Activated T-helper 17 cell treated with anti-CD3 and anti-CD28 coated beads, Interleukin-2, amount 50 U/mL, for 72 hours (primary cell): ENCODE measurements around the gene GDF2. TPM values are rescaled to one million over a fixed set of nuclear protein-coding genes. Genes with fewer than 3 reads are reported as not detected.
A peak's percentile ranks its signal among the peaks of the same experiment; 100 is the strongest.

Experiments
- ATAC-seq: fragments of 150-1000 bp; cut with Tn5 transposase; replicated peaks from 2 replicates; pipeline ENCODE4 v1.10.0; 2021; ENCODE audit warnings: mild to moderate bottlenecking, moderate library complexity
- H3K27ac Mint-ChIP-seq: one replicate; pipeline ENCODE4 v1.8.0; 2022; ENCODE audit warnings: mixed read lengths
- H3K27me3 Mint-ChIP-seq: one replicate; pipeline ENCODE4 v1.8.0; 2022; ENCODE audit warnings: mixed read lengths
- H3K36me3 Mint-ChIP-seq: one replicate; pipeline ENCODE4 v1.8.0; 2022; ENCODE audit warnings: low read depth, mild to moderate bottlenecking, mixed read lengths
- H3K4me1 Mint-ChIP-seq: one replicate; pipeline ENCODE4 v1.8.0; 2022; ENCODE audit warnings: mixed read lengths
- H3K4me3 Mint-ChIP-seq: one replicate; pipeline ENCODE4 v1.8.0; 2022; ENCODE audit warnings: mild to moderate bottlenecking, mixed read lengths
- H3K9me3 Mint-ChIP-seq: one replicate; pipeline ENCODE4 v1.8.0; 2022; ENCODE audit warnings: mixed read lengths
- total RNA-seq, 2 donors: library from RNA; stranded (reverse); gene quantifications; one replicate each; pipeline ENCODE4 v1.2.3, GENCODE V29; 2022

GDF2 gene
- total RNA-seq, 2 donors from 2014 or later, result not detected

DNA sequence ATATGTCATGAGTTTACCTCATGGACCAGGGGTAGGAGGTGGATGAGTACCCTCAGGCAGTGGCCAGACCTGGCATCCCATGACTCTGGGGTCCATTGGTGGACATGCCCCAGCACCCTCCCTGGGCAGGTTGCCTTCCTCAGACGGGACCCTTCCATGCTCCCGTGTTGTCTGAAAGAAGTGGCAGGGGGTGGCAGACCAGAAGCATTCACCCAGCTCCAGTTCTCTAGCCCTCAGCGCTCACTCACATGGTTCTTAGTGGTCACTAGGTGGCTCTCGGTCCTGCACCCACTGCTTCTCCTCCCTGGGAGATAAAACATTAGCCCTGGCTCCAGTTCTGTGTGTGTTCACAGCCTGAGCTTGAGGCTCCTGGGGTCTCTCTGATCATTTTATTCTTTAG, 31.9 kb downstream of the GDF2 start:
- H3K9me3 Mint-ChIP-seq, result no peaks in the 10 kb centered on the region
- H3K27me3 Mint-ChIP-seq, result peaks cover under 1% of the 10 kb centered on the region
- H3K36me3 Mint-ChIP-seq, result no peaks in the 10 kb centered on the region
- no peak overlapping the region for H3K4me3 Mint-ChIP-seq
- no peak overlapping the region for H3K27ac Mint-ChIP-seq
- no peak for ATAC-seq
- H3K4me1 Mint-ChIP-seq, result no peaks in the 10 kb centered on the region

DNA sequence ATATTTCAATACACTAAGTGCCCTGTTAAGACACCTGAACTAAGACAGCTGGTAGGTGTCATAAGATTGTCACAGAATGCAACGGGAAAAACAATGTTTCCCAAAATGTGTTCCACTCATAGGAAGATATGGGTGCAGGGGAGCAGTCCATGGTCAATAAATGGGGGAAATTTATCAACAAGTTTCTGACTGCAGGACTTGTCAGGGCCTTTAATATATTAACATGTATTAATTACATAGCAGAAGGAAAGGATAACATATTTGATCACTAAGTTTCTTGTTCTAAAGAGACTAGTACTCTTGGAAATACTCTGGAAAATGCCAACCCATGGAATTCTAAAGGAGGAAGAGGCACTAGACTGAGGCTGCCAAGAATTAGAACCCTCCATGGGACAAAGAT, 32.6 kb downstream of the GDF2 start:
- no peak for ATAC-seq
- Mint-ChIP-seq H3K36me3 (no peaks in the 10 kb centered on the region), H3K4me1 (no peaks in the 10 kb centered on the region), H3K4me3 (no peak overlapping the region), H3K9me3 (no peaks in the 10 kb centered on the region), H3K27me3 (peaks cover 3% of the 10 kb centered on the region), H3K27ac (no peak overlapping the region)

DNA sequence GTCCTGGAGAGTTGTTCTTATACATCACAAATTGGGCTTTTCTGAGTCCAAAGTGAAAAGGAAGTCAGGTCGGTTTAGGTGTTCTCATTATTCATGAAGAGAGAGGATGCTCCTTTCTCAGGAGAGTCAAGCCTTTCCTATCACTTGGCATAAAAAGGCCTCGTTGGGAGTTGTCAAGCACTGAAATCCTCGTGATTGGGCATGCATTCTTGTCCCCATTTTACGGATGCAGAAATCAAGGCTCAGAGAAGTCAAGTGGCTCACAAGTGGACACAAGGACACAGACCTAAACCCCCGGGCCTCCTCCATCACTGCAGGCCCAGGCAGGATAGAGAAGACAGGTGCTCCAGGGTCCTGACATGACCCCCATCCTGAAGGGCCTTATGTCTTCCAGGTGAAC, 34.5 kb downstream of the GDF2 start:
- Mint-ChIP-seq H3K27ac (no peak overlapping the region), H3K27me3 (peaks cover 3% of the 10 kb centered on the region), H3K4me1 (no peaks in the 10 kb centered on the region), H3K36me3 (no peaks in the 10 kb centered on the region), H3K9me3 (no peaks in the 10 kb centered on the region), H3K4me3 (no peak overlapping the region)
- ATAC-seq, result no peak

DNA sequence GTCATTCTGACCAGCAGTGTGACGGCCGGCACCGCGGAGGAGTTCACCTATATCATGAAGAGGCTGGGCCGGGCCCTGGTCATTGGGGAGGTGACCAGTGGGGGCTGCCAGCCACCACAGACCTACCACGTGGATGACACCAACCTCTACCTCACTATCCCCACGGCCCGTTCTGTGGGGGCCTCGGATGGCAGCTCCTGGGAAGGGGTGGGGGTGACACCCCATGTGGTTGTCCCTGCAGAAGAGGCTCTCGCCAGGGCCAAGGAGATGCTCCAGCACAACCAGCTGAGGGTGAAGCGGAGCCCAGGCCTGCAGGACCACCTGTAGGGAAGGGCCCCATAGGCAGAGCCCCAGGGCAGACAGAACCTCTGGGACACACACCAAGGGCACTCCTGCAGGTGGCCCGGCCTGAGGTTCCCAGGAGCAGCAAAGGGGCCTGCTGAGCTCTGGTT, 34.9 kb downstream of the GDF2 start:
- Mint-ChIP-seq H3K4me1 (no peaks in the 10 kb centered on the region), H3K27ac (no peak overlapping the region), H3K36me3 (no peaks in the 10 kb centered on the region), H3K27me3 (peaks cover 3% of the 10 kb centered on the region), H3K4me3 (no peak overlapping the region), H3K9me3 (no peaks in the 10 kb centered on the region)
- ATAC-seq, result no peak

DNA sequence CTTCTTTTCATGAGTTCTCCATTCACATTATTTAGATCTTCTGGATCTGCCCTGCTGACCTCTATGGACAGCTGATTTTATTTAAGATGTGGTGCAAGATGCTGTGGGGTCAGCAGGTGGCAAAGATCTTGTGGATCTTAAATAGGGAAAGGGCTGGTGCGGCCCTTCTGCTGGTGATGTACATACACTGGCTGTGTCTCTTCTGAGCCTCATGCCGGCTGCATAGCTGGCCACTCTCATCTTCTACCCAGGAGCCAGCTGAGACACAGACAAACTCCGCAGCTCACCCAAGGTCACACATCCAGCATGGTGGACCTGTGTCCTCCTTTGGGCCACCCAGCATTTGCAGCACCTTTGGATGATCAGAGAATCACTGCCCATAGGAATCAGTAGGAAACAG, 35.7 kb downstream of the GDF2 start:
- Mint-ChIP-seq H3K4me1 (no peaks in the 10 kb centered on the region), H3K36me3 (no peaks in the 10 kb centered on the region), H3K4me3 (no peak overlapping the region), H3K27ac (no peak overlapping the region), H3K9me3 (no peaks in the 10 kb centered on the region), H3K27me3 (peaks cover 3% of the 10 kb centered on the region)
- ATAC-seq, result no peak

DNA sequence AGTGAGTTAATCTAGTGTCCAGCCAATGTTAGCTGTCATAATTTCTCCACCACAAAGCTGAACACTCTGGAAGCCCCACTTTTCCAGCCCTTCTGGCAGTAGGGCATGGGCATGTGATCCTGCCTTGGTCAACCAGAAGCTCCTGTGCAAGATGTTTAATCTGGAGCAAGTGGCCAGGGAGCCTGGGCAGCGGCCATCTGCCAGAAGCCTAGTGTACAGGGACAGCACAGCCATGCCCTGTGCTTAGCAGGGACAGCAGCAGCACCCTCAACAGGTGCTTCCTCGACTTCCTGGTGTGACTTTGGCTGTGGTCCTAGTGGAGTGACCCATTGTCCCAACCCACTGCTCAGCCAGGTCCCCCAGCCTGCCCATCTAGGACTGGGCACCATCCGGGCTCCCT, 36.2 kb downstream of the GDF2 start:
- Mint-ChIP-seq H3K36me3 (no peaks in the 10 kb centered on the region), H3K27ac (no peak overlapping the region), H3K4me1 (no peaks in the 10 kb centered on the region), H3K27me3 (peaks cover 3% of the 10 kb centered on the region), H3K9me3 (no peaks in the 10 kb centered on the region), H3K4me3 (no peak overlapping the region)
- ATAC-seq, result no peak

DNA sequence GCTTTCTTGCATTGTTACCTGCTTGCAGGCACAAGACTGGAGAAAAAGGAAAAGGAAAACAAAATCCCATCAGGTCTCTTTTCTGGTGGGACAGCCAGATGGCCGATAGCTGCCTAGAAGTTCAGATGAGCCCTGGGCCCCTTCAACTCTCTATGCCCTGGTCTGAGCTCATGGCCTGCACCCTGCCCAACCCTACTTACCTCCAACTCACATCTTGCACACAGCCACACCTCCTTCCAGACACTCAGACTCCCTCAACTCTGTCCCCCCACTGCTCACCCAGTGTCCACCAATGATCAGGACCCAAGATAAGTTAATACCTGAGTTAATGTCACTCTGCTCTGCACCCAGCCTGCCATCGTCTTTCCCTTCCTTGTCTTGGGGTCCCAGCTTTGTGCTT, 36.8 kb downstream of the GDF2 start:
- no peaks in the 10 kb centered on the region for H3K36me3 Mint-ChIP-seq
- no peak for ATAC-seq
- no peaks in the 10 kb centered on the region for H3K9me3 Mint-ChIP-seq
- no peak overlapping the region for H3K4me3 Mint-ChIP-seq
- H3K4me1 Mint-ChIP-seq, result no peaks in the 10 kb centered on the region
- H3K27me3 Mint-ChIP-seq, result peaks cover 3% of the 10 kb centered on the region
- H3K27ac Mint-ChIP-seq, result no peak overlapping the region

DNA sequence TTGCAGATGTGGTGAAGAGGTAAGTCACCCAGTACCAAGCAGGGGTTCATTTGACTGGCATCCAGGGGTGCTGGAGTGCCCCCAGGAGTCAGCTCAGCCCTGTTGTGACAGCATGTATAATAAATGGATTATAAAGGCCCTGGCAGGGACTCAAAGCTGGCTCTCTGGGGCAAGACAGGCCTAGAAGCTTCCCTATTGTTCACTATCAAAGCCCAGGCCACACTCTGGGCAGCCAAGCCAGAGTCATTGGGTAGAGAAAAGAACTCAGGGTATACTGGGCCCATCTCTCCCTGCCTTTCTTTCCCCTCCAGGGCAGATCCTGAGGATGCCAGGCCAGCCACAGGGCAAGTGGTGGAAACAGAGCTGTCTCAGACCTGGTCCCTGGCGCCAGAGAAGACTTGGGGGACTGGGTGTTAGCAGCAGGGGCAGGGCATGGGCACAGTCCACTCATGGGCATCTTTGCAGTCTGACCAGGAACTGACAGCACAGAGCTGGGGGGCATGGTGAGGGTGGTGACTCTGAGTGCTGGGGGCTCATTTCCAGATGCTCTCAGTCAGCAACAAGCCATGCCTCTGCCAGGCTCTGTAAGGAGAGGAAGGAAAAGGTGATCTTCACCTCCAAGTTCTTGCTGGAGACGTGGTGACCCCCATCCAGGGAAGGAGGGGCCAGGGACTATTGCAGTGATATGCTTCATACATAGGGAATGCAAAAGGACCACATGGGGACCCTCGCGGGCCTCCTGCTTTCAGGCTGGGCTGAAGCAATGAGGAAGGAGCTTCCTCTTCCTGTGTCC, 37.6 kb downstream of the GDF2 start:
- no peak for ATAC-seq
- no peak overlapping the region for H3K4me3 Mint-ChIP-seq
- no peak overlapping the region for H3K27ac Mint-ChIP-seq
- no peaks in the 10 kb centered on the region for H3K4me1 Mint-ChIP-seq
- peaks cover 3% of the 10 kb centered on the region for H3K27me3 Mint-ChIP-seq
- H3K36me3 Mint-ChIP-seq, result no peaks in the 10 kb centered on the region
- H3K9me3 Mint-ChIP-seq, result no peaks in the 10 kb centered on the region

DNA sequence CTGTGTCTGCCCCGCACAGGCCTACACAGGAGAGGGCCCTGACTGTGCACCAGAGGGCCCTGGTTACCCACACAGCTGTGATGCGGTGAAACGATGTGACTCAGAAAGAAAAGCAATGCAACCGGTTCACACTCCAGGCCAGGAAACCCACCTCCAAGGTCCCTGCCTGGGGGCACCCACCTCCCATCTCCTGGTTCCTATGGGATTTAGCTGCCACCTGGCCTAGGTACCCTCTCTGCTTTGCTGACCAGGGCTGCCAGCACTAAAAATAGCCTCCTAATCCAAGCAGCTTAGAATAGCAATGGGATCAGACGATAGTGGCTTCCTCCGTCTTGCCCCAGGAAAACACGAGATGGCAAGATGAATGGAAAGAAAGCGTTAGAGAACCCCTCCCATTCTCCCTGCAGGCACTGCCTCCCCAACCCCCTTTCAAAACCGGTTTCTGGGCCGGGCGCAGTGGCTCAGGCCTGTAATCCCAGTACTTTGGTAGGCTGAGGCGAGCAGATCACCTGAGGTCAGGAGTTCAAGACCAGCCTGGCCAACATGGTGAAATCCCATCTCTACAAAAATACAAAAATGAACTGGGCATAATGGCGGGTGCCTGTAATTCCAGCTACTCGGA, 38.3 kb downstream of the GDF2 start:
- H3K36me3 Mint-ChIP-seq, result no peaks in the 10 kb centered on the region

DNA sequence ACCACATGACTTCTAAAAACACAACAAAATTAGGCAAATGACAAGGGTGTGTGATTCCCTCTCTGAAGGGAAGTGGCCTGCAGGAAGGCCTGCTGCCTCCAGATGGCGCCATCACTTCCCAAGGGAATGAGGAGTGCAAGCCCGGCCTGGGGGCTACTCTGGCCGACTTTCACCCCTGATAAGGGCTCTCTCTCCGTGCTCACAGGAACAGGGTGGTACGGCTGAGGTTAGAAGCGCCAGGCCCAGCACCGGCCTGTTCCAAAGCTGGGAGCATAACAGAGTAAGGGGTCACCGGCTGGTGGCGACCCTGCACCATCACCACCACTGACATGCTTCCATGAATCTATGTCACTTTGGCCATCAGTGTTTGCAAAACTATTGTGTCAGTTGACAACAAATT, 39.0 kb downstream of the GDF2 start:
- H3K27me3 Mint-ChIP-seq, result peaks cover 3% of the 10 kb centered on the region
- ATAC-seq, result peak; percentile 24
- no peaks in the 10 kb centered on the region for H3K4me1 Mint-ChIP-seq
- no peak overlapping the region for H3K27ac Mint-ChIP-seq
- H3K36me3 Mint-ChIP-seq, result no peaks in the 10 kb centered on the region
- no peaks in the 10 kb centered on the region for H3K9me3 Mint-ChIP-seq
- H3K4me3 Mint-ChIP-seq, result no peak overlapping the region

More for the DNA sequence above, 38.3 kb downstream of the GDF2 start:
- no peak overlapping the region for H3K27ac Mint-ChIP-seq
- peaks cover 3% of the 10 kb centered on the region for H3K27me3 Mint-ChIP-seq
- H3K4me3 Mint-ChIP-seq, result no peak overlapping the region
- H3K9me3 Mint-ChIP-seq, result no peaks in the 10 kb centered on the region
- ATAC-seq, result no peak
- H3K4me1 Mint-ChIP-seq, result no peaks in the 10 kb centered on the region

DNA sequence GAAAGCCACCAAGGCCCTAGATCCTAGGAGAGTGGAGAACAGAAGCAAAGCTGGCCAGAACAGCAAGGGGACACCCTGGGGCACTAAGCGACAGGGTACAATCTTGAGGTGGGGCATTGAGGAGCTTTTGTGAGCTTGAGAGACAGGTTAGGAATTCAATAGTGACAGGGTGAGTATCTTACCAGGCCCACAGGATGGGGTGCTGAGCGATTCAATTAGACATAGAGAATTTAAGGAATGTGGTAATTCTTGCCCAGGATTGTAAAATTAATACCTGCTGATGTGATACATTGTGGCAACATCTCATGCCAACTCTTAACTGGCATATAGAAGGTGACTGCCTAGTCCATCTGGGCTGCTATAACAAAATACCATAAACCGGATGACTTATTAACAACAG, 39.9 kb downstream of the GDF2 start:
- no peak overlapping the region for H3K27ac Mint-ChIP-seq
- H3K9me3 Mint-ChIP-seq, result no peaks in the 10 kb centered on the region
- peaks cover 3% of the 10 kb centered on the region for H3K27me3 Mint-ChIP-seq
- no peak for ATAC-seq
- H3K36me3 Mint-ChIP-seq, result no peaks in the 10 kb centered on the region
- no peaks in the 10 kb centered on the region for H3K4me1 Mint-ChIP-seq
- H3K4me3 Mint-ChIP-seq, result no peak overlapping the region

DNA sequence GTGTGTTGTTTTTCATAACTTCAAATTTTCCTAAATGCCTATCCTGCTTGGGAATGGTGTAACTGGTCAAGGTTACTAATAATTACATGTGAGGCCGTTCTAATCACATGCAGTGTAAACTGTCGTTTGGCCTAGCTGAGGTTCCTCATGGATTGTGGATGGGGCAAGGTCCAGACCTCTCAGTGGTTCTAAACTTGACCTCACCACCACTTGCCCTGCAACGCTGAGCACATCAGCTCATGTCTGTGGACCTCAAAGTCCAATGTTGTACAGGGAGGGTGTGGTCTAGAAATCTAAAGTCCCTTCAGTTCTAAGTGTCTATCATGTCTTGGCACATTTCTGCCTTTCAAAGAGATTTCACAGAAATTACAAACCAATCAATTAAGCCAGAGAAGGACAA, 41.5 kb downstream of the GDF2 start:
- Mint-ChIP-seq H3K27me3 (peaks cover 3% of the 10 kb centered on the region), H3K9me3 (no peaks in the 10 kb centered on the region), H3K27ac (no peak overlapping the region), H3K36me3 (no peaks in the 10 kb centered on the region), H3K4me1 (no peaks in the 10 kb centered on the region), H3K4me3 (no peak overlapping the region)
- ATAC-seq, result no peak

DNA sequence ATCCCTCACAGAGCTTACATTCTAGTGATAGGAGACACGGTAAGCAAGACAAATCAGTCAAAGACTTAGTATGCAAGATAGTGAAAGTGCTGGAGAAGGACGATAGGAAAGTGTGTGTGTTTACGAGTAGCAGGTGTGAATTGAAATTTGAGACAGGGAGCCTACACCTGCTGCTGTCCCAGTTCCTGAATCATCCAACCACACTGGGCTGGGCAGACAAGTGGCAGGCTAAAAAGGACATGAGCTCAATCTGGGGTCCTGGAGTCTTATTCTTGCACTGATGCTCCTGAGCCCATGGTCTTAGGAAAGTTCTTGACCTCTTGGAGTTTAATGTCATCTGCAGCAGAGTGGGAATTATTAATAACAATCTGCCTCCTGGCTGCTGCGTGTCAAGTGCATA, 42.1 kb downstream of the GDF2 start:
- Mint-ChIP-seq H3K4me1 (no peaks in the 10 kb centered on the region), H3K4me3 (no peak overlapping the region), H3K36me3 (no peaks in the 10 kb centered on the region), H3K9me3 (no peaks in the 10 kb centered on the region), H3K27ac (no peak overlapping the region), H3K27me3 (peaks cover under 1% of the 10 kb centered on the region)
- no peak for ATAC-seq

DNA sequence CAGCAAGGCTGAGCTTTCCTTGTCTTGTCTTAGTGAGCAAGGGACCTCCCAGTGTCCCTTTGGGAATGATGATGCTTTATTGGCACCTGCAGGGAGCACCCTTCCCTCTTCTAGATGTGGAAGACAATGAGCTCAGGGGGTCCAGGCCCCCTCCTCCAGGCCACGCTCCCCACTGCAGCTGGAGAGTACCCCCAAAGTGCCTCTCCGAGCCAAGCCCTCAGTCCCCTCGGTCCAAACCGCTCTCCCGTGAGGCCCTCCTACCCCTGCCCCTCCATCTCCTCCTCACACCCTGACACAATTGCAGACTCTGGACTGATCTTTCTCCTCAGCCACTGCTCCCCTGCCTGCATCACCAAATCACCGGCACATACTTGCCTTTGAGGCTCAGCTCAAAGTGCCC, 42.7 kb downstream of the GDF2 start:
- Mint-ChIP-seq H3K4me3 (no peak overlapping the region), H3K4me1 (no peaks in the 10 kb centered on the region), H3K27me3 (no peaks in the 10 kb centered on the region), H3K9me3 (no peaks in the 10 kb centered on the region), H3K27ac (no peak overlapping the region), H3K36me3 (no peaks in the 10 kb centered on the region)
- no peak for ATAC-seq

DNA sequence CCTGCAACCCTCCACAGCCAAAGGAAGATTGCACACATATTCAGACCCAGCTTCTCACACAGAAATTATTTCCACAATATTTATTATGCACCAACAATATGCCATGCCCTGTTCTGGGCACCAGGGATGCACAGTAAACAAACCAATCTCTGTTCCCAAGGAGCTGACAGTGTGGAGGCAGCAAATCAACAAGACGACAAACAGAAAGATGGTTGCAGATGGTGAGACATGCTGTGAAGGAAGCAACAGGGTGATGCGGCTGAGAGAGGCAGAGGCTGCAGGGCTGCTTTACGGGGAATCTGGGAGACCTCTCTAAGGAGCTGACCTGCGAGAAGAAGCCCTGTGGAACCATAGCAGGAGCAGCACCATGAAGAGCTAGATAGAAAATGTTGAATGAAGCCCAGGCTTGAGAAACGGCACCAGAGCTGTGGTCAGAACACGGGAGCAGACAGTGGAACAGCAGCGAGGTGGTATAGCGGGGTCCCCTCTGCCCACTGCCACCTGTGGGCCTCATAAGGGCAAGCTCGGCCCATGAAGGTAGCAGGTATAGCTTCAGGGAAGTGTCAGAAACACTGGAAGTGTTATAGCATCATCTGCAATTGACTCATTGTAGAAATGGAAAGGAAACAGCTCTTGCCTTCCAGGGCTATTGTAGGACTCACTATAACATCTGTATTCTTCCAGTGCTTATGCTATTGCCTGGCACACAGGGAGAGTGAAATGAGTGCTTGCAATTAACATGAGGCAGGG, 43.4 kb downstream of the GDF2 start:
- Mint-ChIP-seq H3K36me3 (no peaks in the 10 kb centered on the region), H3K27ac (no peak overlapping the region), H3K27me3 (no peaks in the 10 kb centered on the region), H3K9me3 (no peaks in the 10 kb centered on the region), H3K4me3 (no peak overlapping the region), H3K4me1 (no peaks in the 10 kb centered on the region)
- no peak for ATAC-seq
